ENCODE data around the gene SHE.

DNA sequence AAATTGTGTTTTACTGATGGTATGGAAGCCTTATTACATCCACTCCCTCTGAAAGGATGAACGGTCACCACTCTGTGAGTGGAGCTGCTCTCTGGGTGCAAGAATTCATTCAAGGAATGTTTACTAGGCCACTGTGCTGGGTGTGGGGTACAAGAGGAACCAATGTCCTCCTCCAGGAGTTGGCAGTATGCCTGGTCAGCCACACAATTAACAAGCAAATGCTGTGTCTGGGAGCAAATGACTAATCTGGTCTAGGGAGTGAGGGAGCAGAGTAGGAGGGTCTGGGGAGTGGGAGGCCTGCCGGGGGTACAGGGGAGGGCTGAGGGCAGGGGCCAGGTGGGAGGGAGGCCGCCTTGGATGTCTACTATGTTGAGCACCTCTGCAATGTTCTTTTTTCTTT lies 27.4 kb downstream of the SHE start:
- TF ChIP-seq, protein P1, sequence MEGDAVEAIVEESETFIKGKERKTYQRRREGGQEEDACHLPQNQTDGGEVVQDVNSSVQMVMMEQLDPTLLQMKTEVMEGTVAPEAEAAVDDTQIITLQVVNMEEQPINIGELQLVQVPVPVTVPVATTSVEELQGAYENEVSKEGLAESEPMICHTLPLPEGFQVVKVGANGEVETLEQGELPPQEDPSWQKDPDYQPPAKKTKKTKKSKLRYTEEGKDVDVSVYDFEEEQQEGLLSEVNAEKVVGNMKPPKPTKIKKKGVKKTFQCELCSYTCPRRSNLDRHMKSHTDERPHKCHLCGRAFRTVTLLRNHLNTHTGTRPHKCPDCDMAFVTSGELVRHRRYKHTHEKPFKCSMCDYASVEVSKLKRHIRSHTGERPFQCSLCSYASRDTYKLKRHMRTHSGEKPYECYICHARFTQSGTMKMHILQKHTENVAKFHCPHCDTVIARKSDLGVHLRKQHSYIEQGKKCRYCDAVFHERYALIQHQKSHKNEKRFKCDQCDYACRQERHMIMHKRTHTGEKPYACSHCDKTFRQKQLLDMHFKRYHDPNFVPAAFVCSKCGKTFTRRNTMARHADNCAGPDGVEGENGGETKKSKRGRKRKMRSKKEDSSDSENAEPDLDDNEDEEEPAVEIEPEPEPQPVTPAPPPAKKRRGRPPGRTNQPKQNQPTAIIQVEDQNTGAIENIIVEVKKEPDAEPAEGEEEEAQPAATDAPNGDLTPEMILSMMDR (IDR thresholded peaks at IDR 0.05): no peak
- no peak for TF ChIP-seq POLR2A (IDR thresholded peaks at IDR 0.05)
